ENCODE data around the gene TRIOBP. TPM values are rescaled to one million over a fixed set of nuclear protein-coding genes. Genes with fewer than 3 reads are reported as not detected.

Gene TRIOBP
- total RNA-seq, 2 donors from 2014 or later = 114 to 115 TPM

- Histone ChIP-seq H3K27me3 (replicated peaks; ENCODE audit: insufficient read depth) (no peaks in the 10 kb centered on the region), H3K4me3 (no peak overlapping the region), H3K27ac (no peak overlapping the region), H3K36me3 (no peaks in the 10 kb centered on the region), H3K9me3 (no peaks in the 10 kb centered on the region), H3K4me1 (replicated peaks) (peaks cover 6% of the 10 kb centered on the region)
- TF ChIP-seq, protein P1, sequence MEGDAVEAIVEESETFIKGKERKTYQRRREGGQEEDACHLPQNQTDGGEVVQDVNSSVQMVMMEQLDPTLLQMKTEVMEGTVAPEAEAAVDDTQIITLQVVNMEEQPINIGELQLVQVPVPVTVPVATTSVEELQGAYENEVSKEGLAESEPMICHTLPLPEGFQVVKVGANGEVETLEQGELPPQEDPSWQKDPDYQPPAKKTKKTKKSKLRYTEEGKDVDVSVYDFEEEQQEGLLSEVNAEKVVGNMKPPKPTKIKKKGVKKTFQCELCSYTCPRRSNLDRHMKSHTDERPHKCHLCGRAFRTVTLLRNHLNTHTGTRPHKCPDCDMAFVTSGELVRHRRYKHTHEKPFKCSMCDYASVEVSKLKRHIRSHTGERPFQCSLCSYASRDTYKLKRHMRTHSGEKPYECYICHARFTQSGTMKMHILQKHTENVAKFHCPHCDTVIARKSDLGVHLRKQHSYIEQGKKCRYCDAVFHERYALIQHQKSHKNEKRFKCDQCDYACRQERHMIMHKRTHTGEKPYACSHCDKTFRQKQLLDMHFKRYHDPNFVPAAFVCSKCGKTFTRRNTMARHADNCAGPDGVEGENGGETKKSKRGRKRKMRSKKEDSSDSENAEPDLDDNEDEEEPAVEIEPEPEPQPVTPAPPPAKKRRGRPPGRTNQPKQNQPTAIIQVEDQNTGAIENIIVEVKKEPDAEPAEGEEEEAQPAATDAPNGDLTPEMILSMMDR (IDR thresholded peaks at IDR 0.05) = no peak
- TF ChIP-seq POLR2A (IDR thresholded peaks at IDR 0.05) (no peak), POLR2AphosphoS5 (IDR thresholded peaks at IDR 0.05) (no peak)
- DNase-seq (ENCODE audit: low spot score) = no peak
- intact Hi-C loops (cut with DNase I) = no loop called here
- 55% methylated on average over 6 of the region's 6 CpGs for WGBS
Measured at GRCh38 chr22:37669586-37669985, 27.3 kb upstream of the TRIOBP start.

DNA sequence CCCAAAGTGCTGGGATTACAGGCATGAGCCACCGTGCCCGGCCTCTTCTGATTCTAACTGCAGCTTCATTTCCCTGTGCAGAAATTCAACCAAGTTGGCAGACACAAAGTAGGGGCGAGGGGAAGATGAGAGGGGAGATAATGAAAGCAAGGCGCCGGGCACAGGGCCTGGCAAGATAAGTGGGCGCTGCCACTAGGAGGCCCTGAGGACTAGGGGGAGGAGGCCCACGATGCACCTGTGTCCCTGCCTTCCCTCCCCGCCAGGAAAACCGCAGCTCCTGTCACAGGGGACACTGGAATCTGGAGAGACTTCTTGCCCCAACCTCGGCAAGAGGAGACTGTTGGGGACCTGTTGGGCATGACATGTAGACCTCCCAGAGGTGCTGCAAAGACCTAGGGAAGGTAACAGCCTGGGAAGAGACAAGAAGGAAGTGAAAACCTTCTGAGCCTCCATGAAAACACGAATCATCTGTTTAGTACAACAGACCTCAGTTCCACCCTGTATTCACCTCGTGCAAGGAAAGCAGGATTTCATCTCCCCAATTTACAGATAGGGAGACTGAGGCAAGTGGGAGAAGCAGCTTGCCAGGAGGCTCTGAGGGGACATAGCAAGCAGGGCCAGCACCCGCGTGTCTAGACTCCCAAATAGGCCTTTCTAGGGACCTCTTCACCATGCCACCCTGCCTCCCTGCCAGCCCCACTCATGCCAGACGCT is 24.5 kb upstream of the TRIOBP start:
- no peak overlapping the region for H3K4me3 ChIP-seq
- DNase-seq (ENCODE audit: low spot score) = no peak
- intact Hi-C loops (cut with DNase I) = no loop called here
- 58% methylated on average over 15 of the region's 15 CpGs for WGBS
- no peaks in the 10 kb centered on the region for H3K36me3 ChIP-seq
- H3K9me3 ChIP-seq = no peaks in the 10 kb centered on the region
- TF ChIP-seq POLR2A (IDR thresholded peaks at IDR 0.05) (no peak), POLR2AphosphoS5 (IDR thresholded peaks at IDR 0.05) (no peak)
- TF ChIP-seq, protein P1 (IDR thresholded peaks at IDR 0.05) = no peak
- H3K27ac ChIP-seq = no peak overlapping the region
- peaks cover 16% of the 10 kb centered on the region for H3K4me1 ChIP-seq (replicated peaks)
- H3K27me3 ChIP-seq (replicated peaks; ENCODE audit: insufficient read depth) = no peaks in the 10 kb centered on the region

GRCh38 chr22:37672920-37673455 is 23.9 kb upstream of the TRIOBP start:
- TF ChIP-seq, protein P1 (IDR thresholded peaks at IDR 0.05) = no peak
- TF ChIP-seq POLR2A (IDR thresholded peaks at IDR 0.05) = no peak
- TF ChIP-seq POLR2AphosphoS5 (IDR thresholded peaks at IDR 0.05) = no peak
- intact Hi-C loops (cut with DNase I) = no loop called here
- Histone ChIP-seq H3K36me3 (no peaks in the 10 kb centered on the region), H3K4me3 (no peak overlapping the region), H3K4me1 (replicated peaks) (peaks cover 16% of the 10 kb centered on the region), H3K27me3 (replicated peaks; ENCODE audit: insufficient read depth) (no peaks in the 10 kb centered on the region), H3K27ac (no peak overlapping the region), H3K9me3 (no peaks in the 10 kb centered on the region)
- no peak for DNase-seq (ENCODE audit: low spot score)
- 70% methylated on average over 11 of the region's 11 CpGs for WGBS

GRCh38 chr22:37674248-37674647 is 22.6 kb upstream of the TRIOBP start:
- intact Hi-C loops (cut with DNase I) = no loop called here
- TF ChIP-seq, protein P1 (IDR thresholded peaks at IDR 0.05) = no peak
- TF ChIP-seq POLR2A (IDR thresholded peaks at IDR 0.05) = no peak
- no peak for TF ChIP-seq POLR2AphosphoS5 (IDR thresholded peaks at IDR 0.05)
- Histone ChIP-seq H3K4me1 (replicated peaks) (peaks cover 16% of the 10 kb centered on the region), H3K9me3 (no peaks in the 10 kb centered on the region), H3K4me3 (no peak overlapping the region), H3K27me3 (replicated peaks; ENCODE audit: insufficient read depth) (no peaks in the 10 kb centered on the region), H3K27ac (peak overlapping the region; percentile 85 to 91), H3K36me3 (no peaks in the 10 kb centered on the region)
- no peak for DNase-seq (ENCODE audit: low spot score)
- 87% methylated on average over 12 of the region's 12 CpGs for WGBS
